Epithelial cell of proximal tubule (primary cell): ENCODE results near the gene DLL1. TPM values are rescaled to one million over a fixed set of nuclear protein-coding genes. Genes with fewer than 3 reads are reported as not detected.

Source experiments
- DNase-seq: peaks from one replicate; pipeline ENCODE4 v3.0.0-alpha.2; 2011; ENCODE audit warnings: low read depth
- H3K4me3 ChIP-seq: 2 replicates; pipeline ENCODE4 v1.5.1; 2011; ENCODE audit warnings: low read depth, mild to moderate bottlenecking, low read length
- CTCF ChIP-seq: conservative IDR thresholded peaks from 2 replicates; pipeline ENCODE4 v1.5.1; 2012; ENCODE audit warnings: low read depth, mild to moderate bottlenecking, low read length
- total RNA-seq: library from RNA; depleted of rRNA; stranded (reverse); fragments of >200 nt; gene quantifications from 2 replicates; pipeline ENCODE4 v1.2.3, GENCODE V29; 2015

The DLL1 gene
- total RNA-seq, 1 donor from 2014 or later, result 1.7 TPM

DNA sequence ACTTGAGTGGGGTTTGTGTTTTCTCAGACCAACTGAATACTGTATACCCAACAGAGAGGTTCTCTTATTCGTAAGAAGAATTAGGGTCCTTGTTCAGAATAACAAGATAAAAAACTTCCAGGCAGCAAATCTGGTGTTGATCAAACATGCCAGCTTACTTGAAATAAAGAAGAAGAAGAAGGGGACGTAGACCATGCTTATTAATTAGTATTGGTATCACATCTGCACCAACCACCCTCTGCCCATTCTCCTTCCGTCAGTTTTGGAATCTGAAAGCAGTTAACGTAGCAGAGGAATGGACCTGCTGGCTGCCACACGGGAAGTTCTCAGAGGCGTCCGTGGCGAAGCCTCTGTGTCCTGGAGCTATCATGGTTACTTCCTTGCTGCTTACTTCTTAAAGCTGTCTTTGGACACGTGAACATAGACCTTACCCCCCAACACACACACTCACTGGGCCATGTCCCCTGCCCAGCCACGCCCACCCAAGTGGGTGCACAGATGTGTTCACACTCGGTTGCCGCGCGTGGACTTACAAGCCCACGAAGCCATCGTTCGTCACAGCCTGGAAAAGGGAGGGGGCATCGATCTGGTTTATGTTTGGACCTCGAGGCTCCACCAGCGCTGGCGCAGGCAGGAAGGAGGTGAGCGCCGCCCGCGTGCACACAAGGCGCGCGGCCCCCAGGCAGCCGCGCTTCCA is 4.1 kb upstream of the DLL1 start:
- TF ChIP-seq CTCF, result no peak
- peak overlapping the region; percentile 54 for H3K4me3 ChIP-seq
- DNase-seq, result no peak

DNA sequence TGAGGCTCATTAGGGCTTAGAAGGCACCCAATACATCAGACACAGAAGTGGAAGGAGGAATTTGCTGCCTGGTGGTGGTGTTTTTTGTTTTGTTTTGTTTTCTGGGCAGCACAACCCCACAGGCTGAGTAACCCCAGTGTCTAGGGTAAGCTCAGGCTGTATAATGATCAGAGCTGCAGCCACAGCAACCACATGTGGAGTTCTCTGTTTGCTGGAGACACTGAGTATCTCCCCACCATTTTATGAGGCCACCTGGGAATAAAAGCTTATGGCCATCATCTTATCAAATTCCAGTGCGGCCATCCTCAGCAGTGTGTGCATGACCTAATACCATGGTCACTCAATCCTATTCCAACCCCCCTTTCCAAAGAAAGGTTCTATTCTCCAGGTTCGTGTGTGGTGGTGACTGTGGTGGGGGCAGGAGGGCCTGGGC is 3.4 kb upstream of the DLL1 start:
- no peak overlapping the region for H3K4me3 ChIP-seq
- no peak for DNase-seq
- no peak for TF ChIP-seq CTCF

DNA sequence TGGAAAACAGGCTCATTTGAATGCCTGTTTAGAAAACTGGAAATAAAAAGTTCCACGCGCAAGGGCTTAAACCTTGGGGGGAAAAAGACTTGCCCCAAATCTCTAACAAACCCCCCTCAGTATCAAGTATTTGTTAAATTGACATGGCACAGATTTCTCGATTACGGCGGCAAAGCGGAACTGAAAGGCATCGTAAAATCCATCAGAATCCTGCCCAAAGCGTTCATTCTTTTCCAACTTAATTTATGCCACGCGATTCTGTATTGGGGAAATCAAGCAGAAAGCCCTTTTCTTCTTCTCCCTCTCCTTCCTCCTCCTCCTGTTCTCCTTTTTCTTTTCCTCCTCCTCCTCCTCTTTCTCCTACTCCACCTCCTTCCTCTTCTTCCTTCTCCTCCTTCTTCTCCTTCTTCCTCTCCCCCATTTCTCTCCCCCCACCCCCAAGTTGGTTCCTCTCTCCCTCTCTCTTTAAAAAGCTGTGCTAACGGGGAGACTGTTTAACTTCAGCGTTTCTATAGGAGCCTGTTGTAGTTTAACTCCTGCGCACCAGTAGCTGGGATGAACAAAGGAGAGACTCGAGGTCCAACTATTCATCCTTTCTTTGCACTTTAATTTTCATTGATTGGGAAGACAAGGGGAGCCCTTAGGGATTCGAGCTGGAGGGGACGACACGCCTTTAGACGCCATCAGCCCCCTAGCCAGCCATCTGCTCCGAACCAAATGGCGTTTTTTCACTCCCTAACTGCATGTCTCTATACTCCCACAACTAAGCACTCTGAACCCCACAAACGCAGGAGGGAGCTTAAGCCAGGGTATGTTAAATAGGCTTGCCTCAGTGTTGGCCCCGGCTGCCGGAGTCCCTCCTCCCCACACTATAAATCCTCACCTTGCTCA is 2.7 kb upstream of the DLL1 start:
- TF ChIP-seq CTCF, result no peak
- no peak overlapping the region for H3K4me3 ChIP-seq
- DNase-seq, result no peak

- H3K4me3 ChIP-seq, result no peak overlapping the region
- DNase-seq, result no peak
- no peak for TF ChIP-seq CTCF
Measured at GRCh38 chr6:170292407-170293158, 1.7 kb upstream of the DLL1 start.

GRCh38 chr6:170292111-170292406 is 1.2 kb upstream of the DLL1 start:
- no peak overlapping the region for H3K4me3 ChIP-seq
- no peak for TF ChIP-seq CTCF
- DNase-seq, result no peak

DNA sequence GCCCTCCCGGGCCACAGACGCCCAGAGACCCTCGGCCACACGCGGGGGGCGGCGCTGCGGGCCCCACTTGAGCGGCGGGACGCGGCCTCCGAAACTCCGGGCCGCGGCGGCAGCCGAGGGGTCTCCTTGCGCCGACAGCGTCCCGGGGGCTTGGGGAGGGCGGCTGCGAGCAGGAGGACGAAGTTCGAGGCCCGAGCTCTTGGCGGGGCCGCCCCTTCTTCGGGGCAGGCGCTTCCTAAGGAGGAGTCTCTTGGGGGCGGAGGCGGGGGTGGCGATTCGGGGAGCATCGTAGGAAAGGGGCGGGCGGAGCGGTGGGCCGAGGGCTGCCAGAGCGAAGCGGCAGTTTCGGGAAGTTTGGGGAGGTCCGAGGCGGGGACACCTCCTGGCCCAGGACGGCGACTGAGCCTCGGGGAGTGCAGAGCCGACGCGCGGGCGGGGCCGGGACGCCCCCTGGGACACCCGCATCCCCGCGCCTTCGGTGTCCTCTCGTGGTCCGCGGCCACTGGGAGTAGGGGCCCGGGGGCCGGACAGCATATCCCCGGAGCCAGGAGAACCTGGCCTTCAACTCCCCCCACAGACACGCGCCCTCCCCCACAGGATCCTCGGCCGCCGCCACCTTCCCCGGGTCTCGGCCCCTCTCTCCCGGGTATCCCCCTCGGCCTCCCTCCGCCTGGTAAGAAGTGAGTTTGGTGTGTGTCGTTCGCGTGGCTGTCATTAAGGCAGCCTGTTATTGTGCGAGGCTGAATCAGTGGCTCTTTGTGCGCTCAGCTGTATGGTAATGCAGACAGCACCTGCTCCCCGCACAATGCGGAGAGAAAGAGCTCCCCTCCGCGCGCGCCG is 613 bp upstream of the DLL1 start:
- TF ChIP-seq CTCF, result no peak
- H3K4me3 ChIP-seq, result peak overlapping the region; percentile 30
- DNase-seq, result no peak
